GM12865 (cell line): ENCODE measurements around the gene MACC1.
"Not testable (repeated sequence)": the region's sequence is repeated elsewhere in the genome, so short reads cannot be mapped to it uniquely, and the experiment has no call there.

Experiments used
- DNase-seq: peaks from one replicate; pipeline ENCODE4 v3.0.0; 2010; ENCODE audit warnings: low read depth
- H3K4me3 ChIP-seq: 2 replicates; pipeline ENCODE4 v1.5.1; 2011; ENCODE audit warnings: mild to moderate bottlenecking, low read depth, low read length, control low read depth
- TF ChIP-seq, protein P1 (sequence below): IDR thresholded peaks from 2 replicates; pipeline ENCODE4 v1.5.1; 2011; ENCODE audit warnings: low read length, control low read depth, low read depth, inconsistent platforms; ENCODE audit not compliant: insufficient read depth; ENCODE audit errors: missing control alignments

The MACC1 gene

DNA sequence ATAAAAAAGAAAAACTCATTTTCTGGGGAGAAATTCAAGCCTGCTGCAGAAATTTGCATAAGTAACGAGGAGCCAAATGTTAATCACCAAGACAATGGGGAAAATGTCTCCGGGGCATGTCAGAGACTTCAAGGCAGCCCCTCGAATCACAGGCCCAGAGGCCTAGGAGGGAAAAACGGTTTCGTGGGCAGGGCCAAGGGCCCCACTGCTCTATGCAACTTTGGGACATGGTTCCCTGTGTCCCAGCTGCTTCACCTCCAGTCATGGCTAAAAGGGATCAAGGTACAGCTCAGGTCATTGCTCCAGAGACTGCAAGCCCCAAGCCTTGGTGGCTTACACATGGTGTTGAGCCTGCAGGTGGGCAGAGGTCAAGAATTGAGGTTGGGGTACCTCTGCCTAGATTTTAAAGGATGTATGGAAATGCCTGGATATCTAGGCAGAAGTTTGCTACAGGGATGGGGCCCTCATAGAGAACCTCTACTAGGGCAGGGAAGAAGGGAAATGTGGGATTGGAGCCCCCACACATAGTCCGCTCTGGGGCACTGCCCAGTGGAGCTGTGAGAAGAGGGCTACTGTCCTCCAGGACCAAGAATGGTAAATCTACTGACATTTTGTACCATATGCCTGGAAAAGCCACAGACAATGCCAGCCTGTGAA, 8.4 kb downstream of the MACC1 start:
- DNase-seq, result no peak

DNA sequence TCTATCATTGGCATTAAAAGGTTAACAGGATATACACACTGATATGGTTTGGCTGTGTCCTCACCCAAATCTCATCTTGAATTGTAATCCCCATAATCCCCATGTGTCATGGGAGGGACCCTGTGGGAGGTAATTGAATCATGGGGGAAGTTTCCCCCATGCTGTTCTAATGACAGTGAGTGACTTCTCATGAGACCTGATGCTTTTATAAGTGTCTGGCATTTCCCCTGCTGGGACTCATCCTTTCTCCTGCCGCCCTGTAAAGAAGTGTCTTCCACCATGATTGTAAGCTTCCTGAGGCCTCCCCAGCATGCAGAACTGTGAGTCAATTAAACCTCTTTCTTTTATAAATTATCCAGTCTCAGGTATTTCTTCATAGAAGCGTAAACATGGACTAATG, 9.4 kb downstream of the MACC1 start:
- not testable (repeated sequence) for DNase-seq, H3K4me3 ChIP-seq

More for the DNA sequence above, 8.4 kb downstream of the MACC1 start:
- no peak overlapping the region for H3K4me3 ChIP-seq
- TF ChIP-seq, protein P1, sequence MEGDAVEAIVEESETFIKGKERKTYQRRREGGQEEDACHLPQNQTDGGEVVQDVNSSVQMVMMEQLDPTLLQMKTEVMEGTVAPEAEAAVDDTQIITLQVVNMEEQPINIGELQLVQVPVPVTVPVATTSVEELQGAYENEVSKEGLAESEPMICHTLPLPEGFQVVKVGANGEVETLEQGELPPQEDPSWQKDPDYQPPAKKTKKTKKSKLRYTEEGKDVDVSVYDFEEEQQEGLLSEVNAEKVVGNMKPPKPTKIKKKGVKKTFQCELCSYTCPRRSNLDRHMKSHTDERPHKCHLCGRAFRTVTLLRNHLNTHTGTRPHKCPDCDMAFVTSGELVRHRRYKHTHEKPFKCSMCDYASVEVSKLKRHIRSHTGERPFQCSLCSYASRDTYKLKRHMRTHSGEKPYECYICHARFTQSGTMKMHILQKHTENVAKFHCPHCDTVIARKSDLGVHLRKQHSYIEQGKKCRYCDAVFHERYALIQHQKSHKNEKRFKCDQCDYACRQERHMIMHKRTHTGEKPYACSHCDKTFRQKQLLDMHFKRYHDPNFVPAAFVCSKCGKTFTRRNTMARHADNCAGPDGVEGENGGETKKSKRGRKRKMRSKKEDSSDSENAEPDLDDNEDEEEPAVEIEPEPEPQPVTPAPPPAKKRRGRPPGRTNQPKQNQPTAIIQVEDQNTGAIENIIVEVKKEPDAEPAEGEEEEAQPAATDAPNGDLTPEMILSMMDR, result no peak

DNA sequence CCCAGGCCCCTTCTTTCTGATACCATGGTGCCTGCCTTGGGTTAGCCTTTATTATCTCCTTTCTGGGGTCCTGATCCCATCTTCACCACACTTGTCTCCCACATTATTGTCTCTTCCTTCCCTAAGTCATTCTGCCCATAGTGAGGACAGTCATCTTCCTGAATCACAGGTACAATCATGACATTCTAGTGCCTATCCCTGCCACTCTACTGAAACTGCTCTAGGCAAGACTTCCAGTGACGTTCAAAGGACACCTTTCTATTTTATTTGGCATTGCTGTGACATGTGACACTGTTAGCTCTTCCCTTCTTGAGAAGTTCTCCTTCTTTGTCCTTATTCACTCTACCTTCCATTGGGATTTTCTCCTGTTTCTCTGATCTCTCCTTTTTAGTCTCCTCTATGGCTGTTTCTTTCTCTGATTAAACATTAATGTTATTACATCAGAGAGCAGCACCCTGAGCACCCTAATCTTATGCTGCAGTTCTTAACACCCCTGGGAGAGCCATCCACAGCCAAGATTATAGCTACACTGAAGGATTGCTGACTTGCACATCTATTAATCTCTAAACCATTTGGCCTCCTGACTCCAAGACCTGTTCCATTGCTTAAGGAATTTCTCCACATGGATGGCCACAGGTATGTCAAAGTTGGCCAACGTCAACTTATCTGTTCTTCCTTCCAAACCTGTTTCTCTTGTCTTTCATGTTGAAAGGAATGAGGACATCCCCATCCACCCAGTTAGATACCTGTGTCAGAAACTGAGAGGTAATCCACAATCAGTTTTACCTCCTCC, 10.9 kb downstream of the MACC1 start:
- DNase-seq, result no peak
- TF ChIP-seq, protein P1, result no peak
- H3K4me3 ChIP-seq, result no peak overlapping the region

DNA sequence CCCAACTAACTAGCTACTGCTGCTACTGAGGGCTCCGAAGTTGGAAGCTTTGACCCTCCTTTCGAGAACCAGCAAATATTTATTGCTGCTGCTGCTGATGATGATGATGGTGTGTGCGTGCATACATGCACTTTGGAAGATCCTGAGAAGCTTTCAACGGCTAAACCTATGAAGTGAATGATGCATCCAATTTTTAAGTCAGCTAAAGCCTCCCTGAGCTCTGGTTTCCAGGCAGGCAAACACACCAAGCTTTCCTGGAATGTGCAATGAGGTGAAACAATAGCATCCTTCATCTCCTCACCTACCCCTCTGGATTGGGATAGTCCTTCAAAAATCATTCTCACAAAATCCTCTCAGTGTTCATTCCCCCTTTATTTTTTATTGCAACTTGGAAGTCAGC, 13.9 kb downstream of the MACC1 start:
- no peak for DNase-seq
- no peak overlapping the region for H3K4me3 ChIP-seq
- TF ChIP-seq, protein P1, result no peak

DNA sequence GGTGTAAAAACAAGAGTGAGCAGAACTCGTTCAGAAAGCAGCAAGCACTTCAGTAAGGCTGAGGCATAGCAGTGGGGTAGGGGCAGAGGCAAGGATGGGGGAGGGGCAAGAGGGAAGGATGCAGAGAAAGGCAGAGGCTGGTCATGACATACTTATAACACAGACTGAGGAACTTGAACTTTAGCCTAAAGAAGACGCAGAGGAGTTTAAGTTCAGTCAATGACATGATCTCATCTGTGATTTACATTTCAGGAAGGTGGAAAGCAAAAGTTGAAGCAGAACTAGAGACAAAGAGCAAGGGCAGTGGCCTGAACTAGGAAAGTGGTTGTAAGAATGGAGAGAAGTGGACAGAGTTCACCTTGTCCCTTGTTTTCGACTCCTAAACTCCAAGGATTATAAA, 15.8 kb downstream of the MACC1 start:
- DNase-seq, result peak; percentile 54
- no peak overlapping the region for H3K4me3 ChIP-seq
- TF ChIP-seq, protein P1, result no peak

DNA sequence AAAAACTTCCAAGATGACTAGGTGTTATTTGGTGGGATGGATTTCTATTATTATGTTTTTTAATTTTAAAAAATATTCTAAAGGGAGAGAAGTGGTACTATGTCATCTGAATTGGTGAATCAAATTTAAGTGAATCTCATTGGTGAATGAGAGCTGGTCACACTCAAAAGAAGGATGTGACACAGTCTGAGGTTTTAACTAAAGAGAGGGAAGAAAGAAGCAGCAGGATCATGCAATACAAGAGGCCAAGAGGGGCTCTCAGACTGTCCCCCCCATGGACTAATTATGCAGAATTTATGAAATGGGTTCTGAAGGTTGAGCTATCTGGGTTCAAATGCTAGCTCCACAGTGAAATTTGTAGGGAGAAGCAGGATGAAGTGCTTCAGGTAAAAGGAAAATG, 16.2 kb downstream of the MACC1 start:
- no peak overlapping the region for H3K4me3 ChIP-seq
- TF ChIP-seq, protein P1, result no peak
- DNase-seq, result no peak

DNA sequence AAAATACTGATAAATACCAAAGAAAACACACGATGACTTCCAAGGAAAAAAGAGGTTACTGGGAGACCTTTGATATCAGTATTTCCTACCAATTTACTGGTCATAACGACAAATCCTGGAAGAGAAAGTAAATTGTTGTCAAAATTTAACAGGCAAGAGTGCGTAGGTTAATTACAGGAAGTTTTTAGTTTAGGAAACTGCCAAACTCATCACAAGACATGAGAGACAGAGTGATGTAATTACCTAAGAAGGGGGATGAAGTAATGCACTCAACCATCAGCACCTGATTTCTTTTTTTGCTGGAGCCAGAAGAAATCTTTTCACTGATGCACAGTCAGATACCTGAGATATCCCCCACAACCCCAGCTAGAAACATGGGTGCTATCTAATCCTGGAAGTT, 16.8 kb downstream of the MACC1 start:
- TF ChIP-seq, protein P1, result no peak
- peak; percentile 37 for DNase-seq
- H3K4me3 ChIP-seq, result peak overlapping the region; percentile 26; the same call in 1 of the 2 replicates
